HCT116 (cell line): ENCODE results near the gene MFSD6. TPM values are rescaled to one million over a fixed set of nuclear protein-coding genes. Genes with fewer than 3 reads are reported as not detected.

Experiments used
- ATAC-seq: fragments of 200-7000 bp; cut with Tn5 transposase; 2 replicates; pipeline ENCODE4 v1.9.1; 2020; ENCODE audit warnings: mild to moderate bottlenecking, moderate library complexity
- BruUV-seq: library from RNA; stranded (reverse); fragments of 400-500 nt; replicated peaks from 2 replicates; lab custom pipeline; 2021; lab: Mats Ljungman, UMichigan
- CTCF ChIA-PET: fragments of 300-600 bp; sonication (Branson Sonifier 250); formaldehyde crosslinking; loops from one replicate; lab custom pipeline; 2021; ENCODE audit warnings: antibody characterized with exemption; lab: Charles Lee
- POLR2A ChIA-PET: fragments of 300-600, 350-600 bp; sonication (Branson Sonifier 250); formaldehyde crosslinking; loops from one replicate; lab custom pipeline; 2021; ENCODE audit warnings: antibody characterized with exemption; lab: Charles Lee
- RAD21 ChIA-PET, 2 experiments: fragments of 300-600 bp; sonication (Branson Sonifier 250); formaldehyde crosslinking; loops; one replicate each; lab custom pipeline; 2023; ENCODE audit warnings: low total read pairs in 2 of 2; ENCODE audit not compliant: uncharacterized antibody in 2 of 2, unreplicated experiment in 2 of 2, low non-redundant PET in 1 of 2; lab: Charles Lee
- DNase-seq: peaks from one replicate; pipeline ENCODE4 v3.0.0-alpha.2; 2010; ENCODE audit warnings: low read depth, low spot score
- H2AFZ ChIP-seq: fragments of 200-600 bp; shearing (Covaris generic), sonication (generic); 2 replicates; pipeline ENCODE4 v1.6.1; 2017; ENCODE audit warnings: low read depth, mixed run types, mixed read lengths, antibody characterized with exemption, low read length; ENCODE audit not compliant: poor library complexity, severe bottlenecking
- H3K27ac ChIP-seq: 2 replicates; pipeline ENCODE4 v1.5.1; 2012; ENCODE audit warnings: low read depth, low read length
- H3K27me3 ChIP-seq: fragments of 200-600 bp; sonication (generic); 2 replicates; pipeline ENCODE4 v1.6.1; 2016; ENCODE audit warnings: mixed run types, low read length, mixed read lengths; ENCODE audit not compliant: insufficient read depth
- H3K36me3 ChIP-seq, 2 experiments: fragments of 200-500 bp in 1 of 2; fragments of 200-600 bp in 1 of 2; sonication (Bioruptor generic) in 1 of 2; sonication (generic) in 1 of 2; 2 replicates each; pipeline versions ENCODE4 v1.5.1 to v1.6.1; 2014 to 2016; ENCODE audit warnings: low read length in 2 of 2, inconsistent platforms in 1 of 2, mixed read lengths in 1 of 2, mixed run types in 1 of 2; ENCODE audit not compliant: insufficient read depth in 2 of 2, control insufficient read depth in 1 of 2
- H3K4me1 ChIP-seq, 2 experiments: fragments of 200-600 bp in 1 of 2; sonication (generic) in 1 of 2; 2 replicates each; pipeline versions ENCODE4 v1.5.1 to v1.6.1; 2012 to 2017; ENCODE audit warnings: low read length in 2 of 2, inconsistent platforms in 1 of 2, mild to moderate bottlenecking in 1 of 2, mixed read lengths in 1 of 2, mixed run types in 1 of 2, moderate library complexity in 1 of 2; ENCODE audit not compliant: insufficient read depth in 2 of 2, control insufficient read depth in 1 of 2
- H3K4me2 ChIP-seq: fragments of 200-600 bp; sonication (generic); 2 replicates; pipeline ENCODE4 v1.6.1; 2017; ENCODE audit warnings: mixed run types, low read length, mixed read lengths
- H3K4me3 ChIP-seq, 2 experiments: fragments of 200-600 bp in 1 of 2; sonication (generic) in 1 of 2; replicated peaks in 1 of 2; 2 replicates each; pipeline ENCODE4 v1.5.1; 2011 to 2016; ENCODE audit warnings: low read length in 2 of 2, control low read depth in 1 of 2, low read depth in 1 of 2, mild to moderate bottlenecking in 1 of 2, mixed read lengths in 1 of 2, mixed run types in 1 of 2
- H3K79me2 ChIP-seq: fragments of 200-600 bp; sonication (generic); 2 replicates; pipeline ENCODE4 v1.6.1; 2017; ENCODE audit warnings: mild to moderate bottlenecking, mixed run types, low read length, moderate library complexity, mixed read lengths; ENCODE audit not compliant: insufficient read depth
- H3K9ac ChIP-seq: fragments of 200-600 bp; sonication (generic); 2 replicates; pipeline ENCODE4 v1.6.1; 2016; ENCODE audit warnings: low read length, mixed read lengths
- H3K9me2 ChIP-seq: fragments of 200-600 bp; sonication (generic), shearing (Covaris generic); 2 replicates; pipeline ENCODE4 v1.6.1; 2017; ENCODE audit warnings: mixed run types, mild to moderate bottlenecking, moderate library complexity; ENCODE audit not compliant: insufficient read depth
- H3K9me3 ChIP-seq, 2 experiments: fragments of 200-500 bp in 1 of 2; fragments of 200-600 bp in 1 of 2; sonication (Bioruptor generic) in 1 of 2; sonication (generic) in 1 of 2; 2 replicates each; pipeline ENCODE4 v1.6.1; 2014 to 2017; ENCODE audit warnings: low read length in 2 of 2, mixed read lengths in 2 of 2, inconsistent platforms in 1 of 2, low read depth in 1 of 2, mild to moderate bottlenecking in 1 of 2, mixed run types in 1 of 2, moderate library complexity in 1 of 2; ENCODE audit not compliant: control insufficient read depth in 1 of 2, insufficient read depth in 1 of 2
- H4K20me1 ChIP-seq: fragments of 200-600 bp; sonication (generic), shearing (Covaris generic); 2 replicates; pipeline ENCODE4 v1.6.1; 2017; ENCODE audit warnings: mixed run types, mild to moderate bottlenecking, moderate library complexity; ENCODE audit not compliant: insufficient read depth
- CBX3 ChIP-seq: IDR thresholded peaks from 2 replicates; pipeline ENCODE4 v1.6.1; 2012; ENCODE audit warnings: low read depth
- CEBPB ChIP-seq: IDR thresholded peaks from 2 replicates; pipeline ENCODE4 v1.6.1; 2012; ENCODE audit warnings: low read depth
- ELF1 ChIP-seq: IDR thresholded peaks from 2 replicates; pipeline ENCODE4 v1.6.1; 2012; ENCODE audit warnings: low read depth, borderline replicate concordance
- EZH2 ChIP-seq: fragments of 200-600 bp; sonication (generic); IDR thresholded peaks from 2 replicates; pipeline ENCODE4 v1.6.1; 2017; ENCODE audit warnings: antibody characterized with exemption, mixed run types
- EZH2phosphoT487 ChIP-seq: fragments of 200-600 bp; IDR thresholded peaks from 2 replicates; pipeline ENCODE4 v1.6.1; 2018; ENCODE audit warnings: antibody characterized with exemption, borderline replicate concordance
- FOSL1 ChIP-seq: IDR thresholded peaks from 2 replicates; pipeline ENCODE4 v1.6.1; 2012; ENCODE audit warnings: low read depth
- POLR2A ChIP-seq: IDR thresholded peaks from 2 replicates; pipeline ENCODE4 v1.7.0; 2011; ENCODE audit warnings: borderline replicate concordance; ENCODE audit not compliant: insufficient read depth, insufficient read length; ENCODE audit errors: extremely low read depth
- POLR2AphosphoS5 ChIP-seq: IDR thresholded peaks from 2 replicates; pipeline ENCODE4 v1.6.1; 2011; ENCODE audit warnings: mild to moderate bottlenecking, low read depth, low read length, moderate library complexity
- RAD21 ChIP-seq: IDR thresholded peaks from 2 replicates; pipeline ENCODE4 v1.6.1; 2012; ENCODE audit warnings: low read depth, mild to moderate bottlenecking
- SIN3A ChIP-seq: IDR thresholded peaks from 2 replicates; pipeline ENCODE4 v1.6.1; 2012; ENCODE audit warnings: low read depth
- SRF ChIP-seq: IDR thresholded peaks from 2 replicates; pipeline ENCODE4 v1.6.1; 2012; ENCODE audit warnings: low read depth
- TCF7L2 ChIP-seq: IDR thresholded peaks from 2 replicates; pipeline ENCODE4 v1.7.0; 2011; ENCODE audit warnings: borderline replicate concordance, inconsistent platforms; ENCODE audit not compliant: insufficient read depth, insufficient read length; ENCODE audit errors: extremely low read depth
- YY1 ChIP-seq: IDR thresholded peaks from 2 replicates; pipeline ENCODE4 v1.6.1; 2011; ENCODE audit warnings: low read length, low read depth, moderate library complexity, mild to moderate bottlenecking; ENCODE audit not compliant: insufficient replicate concordance; ENCODE audit errors: extremely low read depth
- ZFX ChIP-seq: fragments of 450-650 bp; IDR thresholded peaks from 2 replicates; pipeline ENCODE4 v1.6.1; 2017
- ZNF274 ChIP-seq: fragments of 200-500 bp; sonication (Bioruptor generic); IDR thresholded peaks from 2 replicates; pipeline ENCODE4 v1.6.1; 2014; ENCODE audit warnings: mild to moderate bottlenecking, low read depth, low read length, inconsistent platforms
- intact Hi-C: fragments of 100-400 bp; cut with micrococcal nuclease; formaldehyde crosslinking; loops from 2 replicates; pipeline ENCODE4 v1.10.0; 2022
- total RNA-seq: library from RNA; stranded (reverse); gene quantifications from one replicate; pipeline ENCODE4 v1.2.1, GENCODE V29; 2021; ENCODE audit not compliant: unreplicated experiment
- TF ChIP-seq, protein P1 (sequence below), 3 experiments: fragments of 200-600 bp in 1 of 3; sonication (generic) in 1 of 3; IDR thresholded peaks in 2 of 3; conservative IDR thresholded peaks in 1 of 3; 2 replicates each; pipeline ENCODE4 v1.5.1; 2012 to 2017; ENCODE audit warnings: low read depth in 2 of 3, low read length in 2 of 3, antibody characterized with exemption in 1 of 3, borderline replicate concordance in 1 of 3, control low read depth in 1 of 3, mild to moderate bottlenecking in 1 of 3, mixed read lengths in 1 of 3, mixed run types in 1 of 3, moderate library complexity in 1 of 3; ENCODE audit not compliant: insufficient read depth in 1 of 3
- TF ChIP-seq, protein P2 (sequence below): IDR thresholded peaks from 2 replicates; pipeline ENCODE4 v1.6.1; 2011; ENCODE audit warnings: mild to moderate bottlenecking, low read length, moderate library complexity; ENCODE audit not compliant: insufficient replicate concordance; ENCODE audit errors: extremely low read depth
- TF ChIP-seq, protein P3 (sequence below): IDR thresholded peaks from 2 replicates; pipeline ENCODE4 v1.6.1; 2012
- TF ChIP-seq, protein P4 (sequence below): IDR thresholded peaks from 2 replicates; pipeline ENCODE4 v1.6.1; 2012
- TF ChIP-seq, protein P5 (sequence below): IDR thresholded peaks from 2 replicates; pipeline ENCODE4 v1.6.1; 2012; ENCODE audit warnings: low read depth

Gene MFSD6
- total RNA-seq, 1 experiment from 2014 or later = 18.6 TPM

DNA sequence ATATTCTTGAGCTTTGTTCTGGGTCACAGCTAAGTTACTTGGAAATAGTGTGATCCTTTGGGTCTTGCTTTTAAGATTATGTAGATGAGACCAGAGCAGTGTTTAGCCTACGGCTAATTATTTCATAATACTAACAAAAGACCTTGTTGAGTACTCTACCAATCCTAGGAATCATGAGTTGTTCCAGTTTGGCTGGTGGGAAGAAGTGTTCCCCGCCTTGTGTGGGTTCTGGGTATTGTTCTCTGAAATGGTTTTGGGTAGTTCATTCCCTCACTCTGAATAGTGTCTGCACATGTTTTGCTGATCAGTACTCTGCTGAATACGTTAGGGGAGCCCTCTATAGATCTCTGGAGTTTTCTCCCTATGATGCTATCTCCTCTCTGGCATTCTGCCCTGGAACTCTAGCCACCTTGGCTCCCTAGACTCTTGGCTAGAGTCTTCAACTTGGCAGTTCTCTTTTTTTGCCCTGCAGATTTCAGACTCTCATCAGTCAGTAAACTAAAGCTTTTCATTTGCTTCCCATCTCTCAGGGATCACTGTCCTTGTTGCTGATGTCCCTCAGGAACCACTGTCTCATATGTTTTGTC lies 78.0 kb downstream of the MFSD6 start:
- RAD21 ChIA-PET = no interaction called here
- BruUV-seq = no TSS peak

More for the DNA sequence above, 78.0 kb downstream of the MFSD6 start:
- POLR2A ChIA-PET = no interaction called here
- ATAC-seq = no peak
- Histone ChIP-seq H3K36me3 (no peaks in the 10 kb centered on the region), H4K20me1 (no peaks in the 10 kb centered on the region), H3K79me2 (no peaks in the 10 kb centered on the region)
- no peak for TF ChIP-seq FOSL1
- TF ChIP-seq, protein P1, sequence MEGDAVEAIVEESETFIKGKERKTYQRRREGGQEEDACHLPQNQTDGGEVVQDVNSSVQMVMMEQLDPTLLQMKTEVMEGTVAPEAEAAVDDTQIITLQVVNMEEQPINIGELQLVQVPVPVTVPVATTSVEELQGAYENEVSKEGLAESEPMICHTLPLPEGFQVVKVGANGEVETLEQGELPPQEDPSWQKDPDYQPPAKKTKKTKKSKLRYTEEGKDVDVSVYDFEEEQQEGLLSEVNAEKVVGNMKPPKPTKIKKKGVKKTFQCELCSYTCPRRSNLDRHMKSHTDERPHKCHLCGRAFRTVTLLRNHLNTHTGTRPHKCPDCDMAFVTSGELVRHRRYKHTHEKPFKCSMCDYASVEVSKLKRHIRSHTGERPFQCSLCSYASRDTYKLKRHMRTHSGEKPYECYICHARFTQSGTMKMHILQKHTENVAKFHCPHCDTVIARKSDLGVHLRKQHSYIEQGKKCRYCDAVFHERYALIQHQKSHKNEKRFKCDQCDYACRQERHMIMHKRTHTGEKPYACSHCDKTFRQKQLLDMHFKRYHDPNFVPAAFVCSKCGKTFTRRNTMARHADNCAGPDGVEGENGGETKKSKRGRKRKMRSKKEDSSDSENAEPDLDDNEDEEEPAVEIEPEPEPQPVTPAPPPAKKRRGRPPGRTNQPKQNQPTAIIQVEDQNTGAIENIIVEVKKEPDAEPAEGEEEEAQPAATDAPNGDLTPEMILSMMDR (IDR thresholded peaks at IDR 0.05 in 2 of 3, conservative IDR thresholded peaks at IDR 0.05 in 1 of 3; ENCODE audit: borderline replicate concordance in 1 of 3, insufficient read depth in 1 of 3, low read depth in 2 of 3, low read length in 2 of 3) = no peak
- TF ChIP-seq, protein P2, sequence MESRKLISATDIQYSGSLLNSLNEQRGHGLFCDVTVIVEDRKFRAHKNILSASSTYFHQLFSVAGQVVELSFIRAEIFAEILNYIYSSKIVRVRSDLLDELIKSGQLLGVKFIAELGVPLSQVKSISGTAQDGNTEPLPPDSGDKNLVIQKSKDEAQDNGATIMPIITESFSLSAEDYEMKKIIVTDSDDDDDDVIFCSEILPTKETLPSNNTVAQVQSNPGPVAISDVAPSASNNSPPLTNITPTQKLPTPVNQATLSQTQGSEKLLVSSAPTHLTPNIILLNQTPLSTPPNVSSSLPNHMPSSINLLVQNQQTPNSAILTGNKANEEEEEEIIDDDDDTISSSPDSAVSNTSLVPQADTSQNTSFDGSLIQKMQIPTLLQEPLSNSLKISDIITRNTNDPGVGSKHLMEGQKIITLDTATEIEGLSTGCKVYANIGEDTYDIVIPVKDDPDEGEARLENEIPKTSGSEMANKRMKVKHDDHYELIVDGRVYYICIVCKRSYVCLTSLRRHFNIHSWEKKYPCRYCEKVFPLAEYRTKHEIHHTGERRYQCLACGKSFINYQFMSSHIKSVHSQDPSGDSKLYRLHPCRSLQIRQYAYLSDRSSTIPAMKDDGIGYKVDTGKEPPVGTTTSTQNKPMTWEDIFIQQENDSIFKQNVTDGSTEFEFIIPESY = no peak
- TF ChIP-seq POLR2AphosphoS5 = no peak
- TF ChIP-seq SIN3A = no peak
- no peak for TF ChIP-seq ZFX
- TF ChIP-seq, protein P3, sequence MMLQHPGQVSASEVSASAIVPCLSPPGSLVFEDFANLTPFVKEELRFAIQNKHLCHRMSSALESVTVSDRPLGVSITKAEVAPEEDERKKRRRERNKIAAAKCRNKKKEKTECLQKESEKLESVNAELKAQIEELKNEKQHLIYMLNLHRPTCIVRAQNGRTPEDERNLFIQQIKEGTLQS = no peak
- no peak for TF ChIP-seq RAD21
- no peak for TF ChIP-seq SRF
- TF ChIP-seq TCF7L2 = no peak
- no peak for TF ChIP-seq CEBPB
- no peak for TF ChIP-seq YY1
- no peak for TF ChIP-seq EZH2phosphoT487
- no peak for TF ChIP-seq ELF1
- TF ChIP-seq, protein P4, sequence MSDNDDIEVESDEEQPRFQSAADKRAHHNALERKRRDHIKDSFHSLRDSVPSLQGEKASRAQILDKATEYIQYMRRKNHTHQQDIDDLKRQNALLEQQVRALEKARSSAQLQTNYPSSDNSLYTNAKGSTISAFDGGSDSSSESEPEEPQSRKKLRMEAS = no peak
- no peak for TF ChIP-seq POLR2A
- no peak for TF ChIP-seq ZNF274
- TF ChIP-seq CBX3 = no peak
- no peak for TF ChIP-seq EZH2
- TF ChIP-seq, protein P5, sequence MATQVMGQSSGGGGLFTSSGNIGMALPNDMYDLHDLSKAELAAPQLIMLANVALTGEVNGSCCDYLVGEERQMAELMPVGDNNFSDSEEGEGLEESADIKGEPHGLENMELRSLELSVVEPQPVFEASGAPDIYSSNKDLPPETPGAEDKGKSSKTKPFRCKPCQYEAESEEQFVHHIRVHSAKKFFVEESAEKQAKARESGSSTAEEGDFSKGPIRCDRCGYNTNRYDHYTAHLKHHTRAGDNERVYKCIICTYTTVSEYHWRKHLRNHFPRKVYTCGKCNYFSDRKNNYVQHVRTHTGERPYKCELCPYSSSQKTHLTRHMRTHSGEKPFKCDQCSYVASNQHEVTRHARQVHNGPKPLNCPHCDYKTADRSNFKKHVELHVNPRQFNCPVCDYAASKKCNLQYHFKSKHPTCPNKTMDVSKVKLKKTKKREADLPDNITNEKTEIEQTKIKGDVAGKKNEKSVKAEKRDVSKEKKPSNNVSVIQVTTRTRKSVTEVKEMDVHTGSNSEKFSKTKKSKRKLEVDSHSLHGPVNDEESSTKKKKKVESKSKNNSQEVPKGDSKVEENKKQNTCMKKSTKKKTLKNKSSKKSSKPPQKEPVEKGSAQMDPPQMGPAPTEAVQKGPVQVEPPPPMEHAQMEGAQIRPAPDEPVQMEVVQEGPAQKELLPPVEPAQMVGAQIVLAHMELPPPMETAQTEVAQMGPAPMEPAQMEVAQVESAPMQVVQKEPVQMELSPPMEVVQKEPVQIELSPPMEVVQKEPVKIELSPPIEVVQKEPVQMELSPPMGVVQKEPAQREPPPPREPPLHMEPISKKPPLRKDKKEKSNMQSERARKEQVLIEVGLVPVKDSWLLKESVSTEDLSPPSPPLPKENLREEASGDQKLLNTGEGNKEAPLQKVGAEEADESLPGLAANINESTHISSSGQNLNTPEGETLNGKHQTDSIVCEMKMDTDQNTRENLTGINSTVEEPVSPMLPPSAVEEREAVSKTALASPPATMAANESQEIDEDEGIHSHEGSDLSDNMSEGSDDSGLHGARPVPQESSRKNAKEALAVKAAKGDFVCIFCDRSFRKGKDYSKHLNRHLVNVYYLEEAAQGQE = no peak
- TF ChIP-seq, all 23 proteins: peak for 0
- Histone ChIP-seq H3K27ac (no peak overlapping the region), H3K4me1 (no peaks in the 10 kb centered on the region), H3K4me3 (no peak overlapping the region), H3K4me2 (no peak overlapping the region), H3K9me3 (no peaks in the 10 kb centered on the region), H3K9me2 (no peaks in the 10 kb centered on the region), H3K9ac (no peak overlapping the region), H2AFZ (no peak overlapping the region), H3K27me3 (no peaks in the 10 kb centered on the region)
- CTCF ChIA-PET = no interaction called here
- intact Hi-C loops = no loop called here
- DNase-seq = no peak
